PC-9 (cell line): ENCODE data around the gene GJA9. TPM values are rescaled to one million over a fixed set of nuclear protein-coding genes. Genes with fewer than 3 reads are reported as not detected.

ENCODE experiments used
- BruUV-seq: library from RNA; stranded (reverse); fragments of 400-500 nt; replicated peaks from 2 replicates; lab custom pipeline; 2021; lab: Mats Ljungman, UMichigan
- CTCF ChIA-PET: fragments of 300-600 bp; sonication (Branson Sonifier 250); formaldehyde crosslinking; loops from one replicate; lab custom pipeline; 2022; ENCODE audit warnings: antibody characterized with exemption; lab: Charles Lee
- POLR2A ChIA-PET: fragments of 300-600 bp; sonication (Branson Sonifier 250); formaldehyde crosslinking; loops from one replicate; lab custom pipeline; 2022; ENCODE audit warnings: antibody characterized with exemption; ENCODE audit not compliant: unreplicated experiment; lab: Charles Lee
- DNase-seq, 2 experiments: peaks; one replicate each; pipeline versions ENCODE4 v3.0.0 to v3.0.0-alpha.2; 2015 to 2022; ENCODE audit warnings: mixed read lengths in 1 of 2
- H2AFZ ChIP-seq: fragments of 200-600 bp; sonication (generic); 2 replicates; pipeline ENCODE4 v1.8.1; 2017; ENCODE audit warnings: antibody characterized with exemption
- H3F3A ChIP-seq: fragments of 200-600 bp; sonication (generic); 2 replicates; pipeline ENCODE4 v1.8.1; 2017; ENCODE audit warnings: antibody characterized with exemption, mild to moderate bottlenecking, low read depth; ENCODE audit not compliant: insufficient read depth
- H3K27ac ChIP-seq: fragments of 200-600 bp; sonication (generic); 2 replicates; pipeline ENCODE4 v1.6.1; 2016; ENCODE audit warnings: mixed run types
- H3K27me3 ChIP-seq: fragments of 200-600 bp; sonication (generic); 2 replicates; pipeline ENCODE4 v1.6.1; 2016; ENCODE audit warnings: low read depth, mixed run types; ENCODE audit not compliant: insufficient read depth
- H3K36me3 ChIP-seq: fragments of 200-600 bp; sonication (generic); 2 replicates; pipeline ENCODE4 v1.6.1; 2016; ENCODE audit warnings: low read depth, mixed run types
- H3K4me1 ChIP-seq: fragments of 200-600 bp; sonication (generic); replicated peaks from 2 replicates; pipeline ENCODE4 v1.6.1; 2016; ENCODE audit warnings: mixed run types; ENCODE audit not compliant: insufficient read depth
- H3K4me2 ChIP-seq: fragments of 200-600 bp; sonication (generic); 2 replicates; pipeline ENCODE4 v1.6.1; 2017; ENCODE audit warnings: mixed run types
- H3K4me3 ChIP-seq: fragments of 200-600 bp; sonication (generic); 2 replicates; pipeline ENCODE4 v1.6.1; 2016; ENCODE audit warnings: mixed run types
- H3K79me2 ChIP-seq: fragments of 200-600 bp; sonication (generic); 2 replicates; pipeline ENCODE4 v1.6.1; 2017; ENCODE audit warnings: low read depth, mixed run types
- H3K9me2 ChIP-seq: fragments of 200-600 bp; sonication (generic); 2 replicates; pipeline ENCODE4 v1.8.1; 2017; ENCODE audit warnings: mild to moderate bottlenecking; ENCODE audit not compliant: insufficient read depth
- H3K9me3 ChIP-seq: fragments of 200-600 bp; sonication (generic); 2 replicates; pipeline ENCODE4 v1.8.1; 2016; ENCODE audit warnings: low read depth; ENCODE audit not compliant: insufficient read depth
- H4K20me1 ChIP-seq: fragments of 200-600 bp; sonication (generic); 2 replicates; pipeline ENCODE4 v1.8.1; 2017; ENCODE audit not compliant: insufficient read depth
- CTCF ChIP-seq: fragments of 200-600 bp; sonication (generic); conservative IDR thresholded peaks from 2 replicates; pipeline ENCODE4 v1.6.1; 2017; ENCODE audit warnings: mixed run types, antibody characterized with exemption, mild to moderate bottlenecking, moderate library complexity
- EZH2 ChIP-seq: fragments of 200-600 bp; sonication (generic); IDR thresholded peaks from 2 replicates; pipeline ENCODE4 v1.8.0; 2017; ENCODE audit warnings: antibody characterized with exemption, low read depth
- intact Hi-C: fragments of 100-400 bp; cut with micrococcal nuclease; formaldehyde crosslinking; loops from one replicate; pipeline ENCODE4 v1.10.0; 2022; ENCODE audit not compliant: unreplicated experiment
- total RNA-seq: library from RNA; stranded (reverse); gene quantifications from 2 replicates; pipeline ENCODE4 v1.2.3, GENCODE V29; 2021

The GJA9 gene
- total RNA-seq, 1 experiment from 2014 or later: 0.48 TPM

- no peaks in the 10 kb centered on the region for H3F3A ChIP-seq
- DNase-seq: no peak
- H3K4me1 ChIP-seq: no peaks in the 10 kb centered on the region
- no TSS peak for BruUV-seq
- no peak overlapping the region for H3K27ac ChIP-seq
- no peaks in the 10 kb centered on the region for H3K9me3 ChIP-seq
- H3K4me3 ChIP-seq: no peak overlapping the region
- no peak overlapping the region for H3K4me2 ChIP-seq
- H2AFZ ChIP-seq: no peak overlapping the region
- POLR2A ChIA-PET: no interaction called here
- no peak for TF ChIP-seq CTCF
- no peak for TF ChIP-seq EZH2
- H4K20me1 ChIP-seq: no peaks in the 10 kb centered on the region
- H3K79me2 ChIP-seq: no peaks in the 10 kb centered on the region
- intact Hi-C loops: no loop called here
- CTCF ChIA-PET: no interaction called here
- H3K9me2 ChIP-seq: no peaks in the 10 kb centered on the region; the same call in 1 of the 2 replicates
- H3K36me3 ChIP-seq: no peaks in the 10 kb centered on the region
- no peaks in the 10 kb centered on the region for H3K27me3 ChIP-seq
Measured at GRCh38 chr1:38888423-38889333, 7.3 kb upstream of the GJA9 start.

DNA sequence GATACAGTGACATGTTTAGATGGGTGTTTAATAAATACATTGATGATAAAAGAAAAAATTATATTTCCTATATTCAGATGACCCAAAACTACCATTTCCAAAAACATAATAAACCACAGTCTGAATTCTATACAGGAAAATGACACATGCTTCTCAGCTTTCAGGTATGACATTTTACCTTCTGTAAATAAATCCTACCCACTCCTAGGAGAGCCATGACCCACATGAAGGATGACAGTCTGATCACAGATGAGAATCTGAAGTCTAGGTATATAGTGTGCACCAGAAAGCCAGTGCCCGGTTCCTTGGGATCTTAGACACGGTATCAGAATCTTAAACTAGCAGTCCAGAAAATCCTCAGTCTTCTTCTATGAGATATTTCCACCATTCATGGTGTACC is 3.7 kb upstream of the GJA9 start:
- no peak overlapping the region for H2AFZ ChIP-seq
- no peaks in the 10 kb centered on the region for H3K79me2 ChIP-seq
- no peak for TF ChIP-seq EZH2
- TF ChIP-seq CTCF: no peak
- no TSS peak for BruUV-seq
- ChIA-PET POLR2A (no interaction called here), CTCF (no interaction called here)
- H3K36me3 ChIP-seq: no peaks in the 10 kb centered on the region
- no peak overlapping the region for H3K4me2 ChIP-seq
- no peaks in the 10 kb centered on the region for H3K27me3 ChIP-seq
- no peaks in the 10 kb centered on the region for H3K9me3 ChIP-seq
- H3K4me3 ChIP-seq: no peak overlapping the region
- no peaks in the 10 kb centered on the region for H3K4me1 ChIP-seq
- H3F3A ChIP-seq: 0 out of 2 replicates have a peak, but pooled peaks cover 6% of the 10 kb centered on the region
- H3K27ac ChIP-seq: no peak overlapping the region
- H3K9me2 ChIP-seq: no peaks in the 10 kb centered on the region; the same call in 1 of the 2 replicates
- intact Hi-C loops: no loop called here
- no peak for DNase-seq
- H4K20me1 ChIP-seq: no peaks in the 10 kb centered on the region

DNA sequence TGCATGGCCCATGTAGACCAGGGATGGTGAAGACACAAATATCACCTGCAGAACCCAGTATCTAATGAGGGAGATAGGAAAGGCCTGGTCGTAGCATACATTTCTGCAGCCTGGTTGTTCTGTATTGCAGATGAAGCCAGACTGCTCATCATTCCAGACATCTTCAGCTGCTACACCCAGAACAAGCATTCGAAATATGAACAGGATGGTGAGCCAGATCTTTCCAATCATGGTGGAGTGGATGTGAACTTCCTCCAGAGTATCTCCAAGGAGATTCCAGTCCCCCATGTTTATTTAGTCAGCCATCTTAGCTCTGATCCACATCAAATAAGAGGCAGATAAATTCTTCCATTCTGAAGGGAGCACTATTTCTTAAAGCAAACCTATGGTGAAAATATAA is 5.6 kb downstream of the GJA9 start:
- Histone ChIP-seq H3K4me3 (no peak overlapping the region), H3K36me3 (no peaks in the 10 kb centered on the region), H3K27ac (no peak overlapping the region), H3K9me2 (no peaks in the 10 kb centered on the region), H2AFZ (no peak overlapping the region), H4K20me1 (no peaks in the 10 kb centered on the region), H3K9me3 (no peaks in the 10 kb centered on the region), H3K4me2 (no peak overlapping the region), H3F3A (peaks cover 4% of the 10 kb centered on the region; the same call in 1 of the 2 replicates), H3K27me3 (no peaks in the 10 kb centered on the region), H3K4me1 (peaks cover 15% of the 10 kb centered on the region), H3K79me2 (peaks cover 30% of the 10 kb centered on the region)
- ChIA-PET POLR2A (no interaction called here), CTCF (no interaction called here)
- TF ChIP-seq EZH2: no peak
- TF ChIP-seq CTCF: no peak
- no TSS peak for BruUV-seq
- intact Hi-C loops: no loop called here
- no peak for DNase-seq
